Lung (tissue), 12 donors: ENCODE data around the gene PSMB3. TPM values are rescaled to one million over a fixed set of nuclear protein-coding genes. Genes with fewer than 3 reads are reported as not detected.
"Not testable (repeated sequence)": the region's sequence is repeated elsewhere in the genome, so short reads cannot be mapped to it uniquely, and the experiment has no call there.

Source experiments
- ATAC-seq: fragments of 200-7000 bp; cut with Tn5 transposase; one replicate; pipeline ENCODE4 v1.9.1; 2020; ENCODE audit warnings: moderate number of reproducible peaks; ENCODE audit not compliant: insufficient read depth, low FRiP score
- DNase-seq, 3 donors: peaks; one replicate each; pipeline ENCODE4 v3.0.0-alpha.2; 2013 to 2017
- H3K27ac ChIP-seq, 2 donors: one replicate each; pipeline ENCODE4 v1.5.1; 2013; ENCODE audit warnings: mild to moderate bottlenecking in 2 of 2, moderate library complexity in 2 of 2, control low read depth in 1 of 2, inconsistent platforms in 1 of 2, low read depth in 1 of 2, low read length in 1 of 2
- H3K27me3 ChIP-seq, 3 donors: one replicate each; pipeline ENCODE4 v1.5.1; 2013; ENCODE audit warnings: low read length in 2 of 3; ENCODE audit not compliant: control insufficient read depth in 3 of 3, insufficient read depth in 3 of 3
- H3K36me3 ChIP-seq, 4 donors: one replicate each; pipeline ENCODE4 v1.5.1; 2013; ENCODE audit warnings: low read length in 4 of 4, mild to moderate bottlenecking in 1 of 4, moderate library complexity in 1 of 4; ENCODE audit not compliant: control insufficient read depth in 4 of 4, insufficient read depth in 4 of 4
- H3K4me1 ChIP-seq, 5 donors: one replicate each; pipeline ENCODE4 v1.5.1; 2013; ENCODE audit warnings: low read length in 5 of 5, mild to moderate bottlenecking in 2 of 5, moderate library complexity in 1 of 5; ENCODE audit not compliant: control insufficient read depth in 5 of 5, insufficient read depth in 5 of 5
- H3K4me3 ChIP-seq: one replicate; pipeline ENCODE4 v1.5.1; 2013; ENCODE audit warnings: mild to moderate bottlenecking, control low read depth, moderate library complexity
- H3K9ac ChIP-seq, 2 donors: one replicate each; pipeline ENCODE4 v1.5.1; 2013; ENCODE audit warnings: low read length in 2 of 2, control low read depth in 1 of 2; ENCODE audit not compliant: insufficient read depth in 1 of 2
- H3K9me3 ChIP-seq, 4 donors: one replicate each; pipeline ENCODE4 v1.5.1; 2013; ENCODE audit warnings: low read length in 3 of 4, mild to moderate bottlenecking in 1 of 4, moderate library complexity in 1 of 4; ENCODE audit not compliant: control insufficient read depth in 4 of 4, insufficient read depth in 3 of 4
- CTCF ChIP-seq: IDR thresholded peaks from 2 replicates; pipeline ENCODE4 v1.5.1; 2012; ENCODE audit warnings: mild to moderate bottlenecking; ENCODE audit errors: control extremely low read depth, extremely low read depth
- WGBS, 2 donors: extraction: QIAGEN DNeasy Blood & Tissue Kit; methylation state at CpG; one replicate each; pipeline ENCODE4 v1.1.7; 2013; 5-methylcytosine and 5-hydroxymethylcytosine counted together
- polyA plus RNA-seq, 2 donors: library from polyadenylated mRNA; stranded (reverse); fragments of 200-250 nt; gene quantifications; one replicate each; pipeline ENCODE4 v1.2.1, GENCODE V29; 2013
- total RNA-seq, 2 donors: library from RNA; depleted of rRNA in 1 of 2; stranded (reverse); fragments of >200 nt in 1 of 2; gene quantifications; one replicate each; pipeline ENCODE4 v1.2.1, GENCODE V29; 2014 to 2021
- donor health status: control.
- donor health status: control.
- donor health status: Bipolar disorder and iron deficiency.
- donor health status: healthy.
- donor health status: DM: yes; HTN: yes; CAD: no.

Gene PSMB3
- total and polyA plus RNA-seq, 4 donors, result 81.3 to 374 (median 234) TPM

GRCh38 chr17:38783227-38783626 lies 30.7 kb downstream of the PSMB3 start:
- Histone ChIP-seq H3K4me3 (no peak overlapping the region), H3K36me3 (peaks cover 34 to 73% (median 59%) of the 10 kb centered on the region in 4 donors), H3K27ac (no peak overlapping the region), H3K9ac (no peak overlapping the region), H3K4me1 (peaks cover 0 to 2% (median 0%) of the 10 kb centered on the region in 5 donors), H3K27me3 (no peaks in the 10 kb centered on the region), H3K9me3 (no peaks in the 10 kb centered on the region)
- DNase-seq (no peak), ATAC-seq (no peak)
- 89 to 94% methylated on average over 3 of the region's 3 CpGs for WGBS, 2 donors
- no peak for TF ChIP-seq CTCF

GRCh38 chr17:38786372-38786771 lies 33.8 kb downstream of the PSMB3 start:
- 84 to 87% methylated on average over 6 of the region's 6 CpGs for WGBS, 2 donors
- H3K27ac ChIP-seq, result no peak overlapping the region
- H3K36me3 ChIP-seq, result peaks cover 11 to 45% (median 30%) of the 10 kb centered on the region in 4 donors
- ATAC-seq (no peak), DNase-seq (no peak)
- H3K4me1 ChIP-seq, result peaks cover 0 to 9% (median 0%) of the 10 kb centered on the region in 5 donors
- no peak overlapping the region for H3K9ac ChIP-seq
- no peaks in the 10 kb centered on the region for H3K9me3 ChIP-seq
- no peaks in the 10 kb centered on the region for H3K27me3 ChIP-seq
- no peak overlapping the region for H3K4me3 ChIP-seq
- TF ChIP-seq CTCF, result no peak

- WGBS, 2 donors, result 94 to 99% methylated on average over 4 of the region's 4 CpGs
- H3K4me1 ChIP-seq, DNase-seq, H3K27ac ChIP-seq, H3K9me3 ChIP-seq, ATAC-seq, H3K4me3 ChIP-seq, H3K9ac ChIP-seq, H3K27me3 ChIP-seq: not testable (repeated sequence)
- peaks cover 16 to 37% (median 24%) of the 10 kb centered on the region in 4 donors for H3K36me3 ChIP-seq
Measured at GRCh38 chr17:38787999-38788398, 35.5 kb downstream of the PSMB3 start.

- H3K9me3 ChIP-seq, result no peaks in the 10 kb centered on the region
- TF ChIP-seq CTCF, result no peak
- no peak for DNase-seq
- H3K27me3 ChIP-seq, result no peaks in the 10 kb centered on the region
- ATAC-seq, result no peak
- no peak overlapping the region for H3K4me3 ChIP-seq
- H3K4me1 ChIP-seq, result peaks cover 0 to 9% (median 0%) of the 10 kb centered on the region in 5 donors
- no peak overlapping the region for H3K27ac ChIP-seq
- no peak overlapping the region for H3K9ac ChIP-seq
- WGBS, 2 donors, result 23 to 30% methylated on average over 1 of the region's 1 CpG
- peaks cover 12 to 37% (median 20%) of the 10 kb centered on the region in 4 donors for H3K36me3 ChIP-seq
Measured at GRCh38 chr17:38789185-38789584, 36.6 kb downstream of the PSMB3 start.

GRCh38 chr17:38790148-38790707 lies 37.7 kb downstream of the PSMB3 start:
- not testable (repeated sequence) for H3K27ac ChIP-seq, ATAC-seq

More at GRCh38 chr17:38790148-38790707, 37.7 kb downstream of the PSMB3 start:
- DNase-seq, H3K4me1 ChIP-seq, H3K9me3 ChIP-seq, H3K27me3 ChIP-seq, H3K9ac ChIP-seq, H3K4me3 ChIP-seq: not testable (repeated sequence)
- peaks cover 6 to 31% (median 14%) of the 10 kb centered on the region in 4 donors for H3K36me3 ChIP-seq
- 68 to 76% methylated on average over 13 of the region's 13 CpGs for WGBS, 2 donors
